IMR-90 (cell line): ENCODE data around the gene CDK8. TPM values are rescaled to one million over a fixed set of nuclear protein-coding genes. Genes with fewer than 3 reads are reported as not detected.

Source experiments
- ATAC-seq: fragments of 200-7000 bp; cut with Tn5 transposase; 2 replicates; pipeline ENCODE4 v1.9.1; 2020; ENCODE audit warnings: low read depth, mild to moderate bottlenecking, moderate library complexity
- BruUV-seq: library from RNA; stranded (reverse); fragments of 400-500 nt; replicated peaks from 2 replicates; lab custom pipeline; 2021; lab: Mats Ljungman, UMichigan
- CTCF ChIA-PET: fragments of 300-600 bp; formaldehyde crosslinking; extraction: SDS; loops from one replicate; lab custom pipeline; 2021; ENCODE audit warnings: antibody characterized with exemption; lab: Yijun Ruan, JAX
- POLR2A ChIA-PET: fragments of 300-600 bp; sonication (Branson Sonifier 250); formaldehyde crosslinking; loops from one replicate; lab custom pipeline; 2022; ENCODE audit warnings: antibody characterized with exemption; ENCODE audit not compliant: unreplicated experiment; lab: Charles Lee
- DNase-seq: peaks from one replicate; pipeline ENCODE4 v3.0.0; 2013
- H2AFZ ChIP-seq: replicated peaks from 2 replicates; pipeline ENCODE3; 2013; ENCODE audit warnings: low read length, mild to moderate bottlenecking; ENCODE audit not compliant: poor library complexity
- H2AK5ac ChIP-seq: 2 replicates; pipeline ENCODE4 v1.6.1; 2013; ENCODE audit warnings: low read depth, low read length, inconsistent platforms
- H2AK9ac ChIP-seq: replicated peaks from 2 replicates; pipeline ENCODE3; 2013; ENCODE audit warnings: mild to moderate bottlenecking, low read depth, low read length, moderate library complexity; ENCODE audit not compliant: poor library complexity
- H2BK120ac ChIP-seq: 2 replicates; pipeline ENCODE4 v1.6.1; 2013; ENCODE audit warnings: low read depth, low read length, inconsistent platforms
- H2BK15ac ChIP-seq: 3 replicates; pipeline ENCODE4 v1.6.1; 2013; ENCODE audit warnings: low read depth, low read length, inconsistent platforms
- H2BK20ac ChIP-seq: 2 replicates; pipeline ENCODE4 v1.6.1; 2013; ENCODE audit warnings: low read depth, mild to moderate bottlenecking, inconsistent platforms, low read length, moderate library complexity
- H2BK5ac ChIP-seq: 2 replicates; pipeline ENCODE4 v1.6.1; 2013; ENCODE audit warnings: mild to moderate bottlenecking, low read depth, low read length, inconsistent platforms; ENCODE audit not compliant: poor library complexity, severe bottlenecking
- H3K14ac ChIP-seq: replicated peaks from 2 replicates; pipeline ENCODE4 v1.6.1; 2013; ENCODE audit warnings: low read depth, low read length, inconsistent platforms
- H3K18ac ChIP-seq: 2 replicates; pipeline ENCODE4 v1.6.1; 2013; ENCODE audit warnings: low read depth, low read length, control low read depth
- H3K23ac ChIP-seq: 2 replicates; pipeline ENCODE4 v1.6.1; 2013; ENCODE audit warnings: low read depth, low read length, inconsistent platforms
- H3K27ac ChIP-seq: 2 replicates; pipeline ENCODE4 v1.5.1; 2013; ENCODE audit warnings: mild to moderate bottlenecking, control low read depth, low read length; ENCODE audit not compliant: insufficient read depth
- H3K27me3 ChIP-seq: 2 replicates; pipeline ENCODE4 v1.6.1; 2013; ENCODE audit warnings: low read length; ENCODE audit not compliant: control insufficient read depth, insufficient read depth
- H3K36me3 ChIP-seq: 2 replicates; pipeline ENCODE4 v1.6.1; 2013; ENCODE audit warnings: low read length, mixed read lengths; ENCODE audit not compliant: control insufficient read depth, insufficient read depth
- H3K4ac ChIP-seq: 2 replicates; pipeline ENCODE4 v1.6.1; 2013; ENCODE audit warnings: low read depth, low read length, inconsistent platforms
- H3K4me1 ChIP-seq: 2 replicates; pipeline ENCODE4 v1.6.1; 2013; ENCODE audit warnings: low read length, mixed read lengths; ENCODE audit not compliant: control insufficient read depth, insufficient read depth
- H3K4me2 ChIP-seq: 2 replicates; pipeline ENCODE4 v1.6.1; 2013; ENCODE audit warnings: low read depth, mild to moderate bottlenecking, control low read depth, low read length, moderate library complexity
- H3K4me3 ChIP-seq: 2 replicates; pipeline ENCODE4 v1.5.1; 2013; ENCODE audit warnings: low read depth, mild to moderate bottlenecking, control low read depth, low read length, moderate library complexity; ENCODE audit not compliant: insufficient read depth
- H3K56ac ChIP-seq: 2 replicates; pipeline ENCODE4 v1.6.1; 2013; ENCODE audit warnings: low read length, inconsistent platforms; ENCODE audit not compliant: insufficient read depth; ENCODE audit errors: extremely low read depth
- H3K79me1 ChIP-seq, 2 experiments: 2 replicates each; pipeline ENCODE4 v1.6.1; 2013; ENCODE audit warnings: low read length in 2 of 2, inconsistent platforms in 1 of 2, low read depth in 1 of 2
- H3K9ac ChIP-seq: 2 replicates; pipeline ENCODE4 v1.6.1; 2013; ENCODE audit warnings: low read depth, low read length, control low read depth
- H3K9me1 ChIP-seq: 2 replicates; pipeline ENCODE4 v1.6.1; 2013; ENCODE audit warnings: low read length, inconsistent platforms; ENCODE audit not compliant: insufficient read depth
- H3K9me3 ChIP-seq: 2 replicates; pipeline ENCODE4 v1.6.1; 2013; ENCODE audit warnings: low read length; ENCODE audit not compliant: control insufficient read depth, insufficient read depth
- H4K20me1 ChIP-seq: 2 replicates; pipeline ENCODE4 v1.6.1; 2013; ENCODE audit warnings: low read length, inconsistent platforms; ENCODE audit not compliant: insufficient read depth
- H4K5ac ChIP-seq: 2 replicates; pipeline ENCODE4 v1.6.1; 2013; ENCODE audit warnings: mild to moderate bottlenecking, low read depth, low read length, control low read depth
- H4K8ac ChIP-seq, 2 experiments: 2 replicates each; pipeline ENCODE4 v1.6.1; 2013; ENCODE audit warnings: low read depth in 2 of 2, low read length in 2 of 2, control low read depth in 1 of 2, inconsistent platforms in 1 of 2
- H4K91ac ChIP-seq: 2 replicates; pipeline ENCODE4 v1.6.1; 2013; ENCODE audit warnings: low read depth, low read length, inconsistent platforms; ENCODE audit not compliant: insufficient read depth
- CHD1 ChIP-seq: IDR thresholded peaks from 2 replicates; pipeline ENCODE4 v1.6.1; 2012; ENCODE audit warnings: low read depth, low read length, improper control_type of control experiment
- FOS ChIP-seq: fragments of 150-350 bp; IDR thresholded peaks from 2 replicates; pipeline ENCODE4 v1.6.1; 2016; ENCODE audit warnings: low read depth, low read length
- MAFK ChIP-seq: IDR thresholded peaks from 2 replicates; pipeline ENCODE4 v1.6.1; 2012; ENCODE audit warnings: low read depth, low read length, improper control_type of control experiment
- MXI1 ChIP-seq: IDR thresholded peaks from 2 replicates; pipeline ENCODE4 v1.6.1; 2012; ENCODE audit warnings: low read depth, mild to moderate bottlenecking, low read length, moderate library complexity, borderline replicate concordance
- RFX5 ChIP-seq: IDR thresholded peaks from 2 replicates; pipeline ENCODE4 v1.8.0; 2012; ENCODE audit warnings: low read depth, mild to moderate bottlenecking, low read length, moderate library complexity
- SMC3 ChIP-seq: fragments of 150-350 bp; IDR thresholded peaks from 2 replicates; pipeline ENCODE4 v1.6.1; 2016; ENCODE audit warnings: low read depth, mild to moderate bottlenecking, antibody characterized with exemption, low read length, moderate library complexity
- WGBS, 2 experiments: methylation state at CpG; one replicate each; pipeline versions ENCODE4 v1.1.5 to v1.1.7; 2013; ENCODE audit warnings: missing lambda C conversion rate in 2 of 2; ENCODE audit not compliant: insufficient read length in 1 of 2; ENCODE audit errors: extremely low coverage in 2 of 2; 5-methylcytosine and 5-hydroxymethylcytosine counted together
- dilution Hi-C: fragments of 300-500 bp; cut with HindIII; formaldehyde crosslinking; loops from one replicate; pipeline ENCODE4 v1.14.3; 2018; ENCODE audit warnings: low sequenced_read_pairs; ENCODE audit not compliant: unreplicated experiment
- in situ Hi-C: fragments of 300-500 bp; cut with MboI; formaldehyde crosslinking; loops from 3 replicates; pipeline ENCODE4 v1.14.3; 2019; ENCODE audit warnings: low sequenced_read_pairs, inconsistent platforms, mixed read lengths
- intact Hi-C: fragments of 100-400 bp; cut with micrococcal nuclease; formaldehyde crosslinking; loops from 2 replicates; pipeline ENCODE4 v1.10.0; 2022
- polyA plus RNA-seq, 3 experiments: library from polyadenylated mRNA; depleted of rRNA; stranded (reverse); fragments of >200 nt; gene quantifications; 2 replicates each; pipeline ENCODE4 v1.2.3, GENCODE V29; 2012; ENCODE audit warnings: low replicate concordance in 1 of 3
- total RNA-seq: library from RNA; depleted of rRNA; stranded (reverse); fragments of >200 nt; gene quantifications from 2 replicates; pipeline ENCODE4 v1.2.3, GENCODE V29; 2012

The CDK8 gene
- total and polyA plus RNA-seq, 2 of the 4 experiments (the other 2 are of a cell fraction): 15.4 to 19.0 TPM

DNA sequence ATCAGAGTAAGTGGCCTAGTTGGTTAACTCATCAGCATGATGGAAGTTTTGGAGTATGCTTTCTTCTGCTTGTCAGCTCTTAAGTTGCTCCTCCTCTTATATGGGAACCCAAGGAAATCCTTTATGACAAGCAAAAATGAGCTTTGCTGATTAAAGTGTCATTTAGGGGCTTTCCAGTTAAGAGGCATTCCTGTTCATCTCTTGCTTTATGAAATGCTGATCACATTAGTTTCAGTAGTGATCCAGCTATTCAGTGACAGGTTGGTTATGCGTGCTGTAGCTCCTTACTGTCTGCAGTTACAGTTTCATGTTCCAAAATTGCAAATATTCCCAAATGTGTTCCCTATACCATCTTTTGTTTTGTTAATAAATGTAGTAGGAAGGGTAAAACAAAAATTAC lies 146.6 kb downstream of the CDK8 start:
- TF ChIP-seq MAFK (no peak), CHD1 (no peak), RFX5 (no peak), MXI1 (no peak), SMC3 (no peak), FOS (no peak)
- Histone ChIP-seq H4K5ac (no peak overlapping the region), H3K56ac (no peak overlapping the region), H3K27me3 (no peaks in the 10 kb centered on the region), H2AK9ac (no peak overlapping the region), H3K4ac (no peak overlapping the region), H3K4me1 (no peaks in the 10 kb centered on the region), H3K27ac (no peak overlapping the region), H3K79me1 (no peaks in the 10 kb centered on the region), H3K18ac (no peak overlapping the region), H3K4me3 (no peak overlapping the region), H2BK5ac (no peak overlapping the region), H3K23ac (no peak overlapping the region), H4K20me1 (no peaks in the 10 kb centered on the region), H2BK20ac (no peak overlapping the region), H4K91ac (no peak overlapping the region), H2AFZ (no peak overlapping the region), H3K9me1 (no peaks in the 10 kb centered on the region; the same call in 1 of the 2 replicates), H3K14ac (no peak overlapping the region), H3K9ac (no peak overlapping the region), H2AK5ac (no peak overlapping the region), H3K4me2 (no peak overlapping the region), H4K8ac (no peak overlapping the region), H2BK15ac (no peak overlapping the region), H3K36me3 (peaks cover 12% of the 10 kb centered on the region), H3K9me3 (no peaks in the 10 kb centered on the region), H2BK120ac (no peak overlapping the region)
- ATAC-seq (no peak), DNase-seq (no peak)
- in situ Hi-C loops: no loop called here
- ChIA-PET POLR2A (no interaction called here), CTCF (no interaction called here)
- intact Hi-C loops: no loop called here
- dilution Hi-C loops: no loop called here
- no TSS peak for BruUV-seq
- WGBS, 2 experiments: no CpG with 5 or more reads among the region's 1 CpG
